Jurkat, Clone E6-1 (cell line): ENCODE results near the gene C1QTNF6.

Experiments used
- DNase-seq: peaks from one replicate; pipeline ENCODE4 v3.0.0-alpha.2; 2011; ENCODE audit warnings: low read depth, low spot score
- H3K4me3 ChIP-seq: 2 replicates; pipeline ENCODE4 v1.5.1; 2011; ENCODE audit warnings: mild to moderate bottlenecking, low read length, control low read depth, moderate library complexity

Gene C1QTNF6

DNA sequence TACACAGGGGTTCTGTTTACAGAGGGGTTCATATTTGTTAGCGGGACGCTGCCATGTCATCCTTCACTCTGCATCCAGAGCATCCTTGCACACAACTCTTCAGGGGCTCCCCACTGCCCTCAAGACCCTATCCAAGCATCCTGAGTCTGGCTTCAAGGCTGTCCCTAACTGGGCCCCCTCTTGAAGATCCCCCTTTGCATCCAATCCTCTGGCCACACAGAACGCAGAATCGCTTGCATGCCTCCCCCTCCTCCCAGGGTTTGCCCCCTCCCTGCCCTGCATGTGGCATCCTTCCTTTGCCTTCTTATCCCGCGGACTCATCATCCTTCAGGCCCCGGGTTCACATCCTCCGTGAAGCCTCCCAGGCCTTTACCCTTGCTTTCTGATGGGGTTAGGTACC is 18.6 kb downstream of the C1QTNF6 start:
- H3K4me3 ChIP-seq = no peak overlapping the region
- no peak for DNase-seq

DNA sequence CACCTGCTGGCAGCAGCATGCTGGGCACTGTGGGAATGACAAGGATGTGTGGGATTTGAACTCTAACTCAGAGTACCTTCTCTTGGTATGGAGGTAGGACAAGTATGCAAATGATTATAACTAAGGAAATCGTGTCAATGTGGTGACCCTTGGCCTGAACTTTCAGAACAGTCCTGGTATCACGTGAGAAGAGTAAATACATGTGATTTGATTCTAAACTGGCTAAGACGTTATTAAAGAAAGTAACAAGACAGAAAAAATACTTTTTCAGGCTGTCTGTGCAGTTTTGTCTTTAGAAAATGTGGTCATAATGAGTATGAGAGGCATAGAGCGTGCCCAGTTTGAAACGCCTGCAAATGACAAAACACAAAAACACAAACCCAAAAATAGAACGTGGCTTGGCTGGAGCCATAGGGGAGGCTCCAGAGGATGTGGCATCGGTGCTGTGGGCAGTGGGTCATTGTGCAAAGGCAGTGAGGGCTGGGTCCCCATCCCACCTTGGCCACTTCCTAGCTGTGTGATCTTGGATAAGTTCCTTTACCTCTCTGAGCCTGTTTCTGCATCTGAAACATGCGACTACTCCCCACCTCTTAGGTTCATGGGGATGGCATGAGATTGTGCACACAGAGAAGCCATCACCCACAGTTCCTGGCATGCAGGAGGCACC is 19.9 kb downstream of the C1QTNF6 start:
- DNase-seq = no peak
- H3K4me3 ChIP-seq = no peak overlapping the region

DNA sequence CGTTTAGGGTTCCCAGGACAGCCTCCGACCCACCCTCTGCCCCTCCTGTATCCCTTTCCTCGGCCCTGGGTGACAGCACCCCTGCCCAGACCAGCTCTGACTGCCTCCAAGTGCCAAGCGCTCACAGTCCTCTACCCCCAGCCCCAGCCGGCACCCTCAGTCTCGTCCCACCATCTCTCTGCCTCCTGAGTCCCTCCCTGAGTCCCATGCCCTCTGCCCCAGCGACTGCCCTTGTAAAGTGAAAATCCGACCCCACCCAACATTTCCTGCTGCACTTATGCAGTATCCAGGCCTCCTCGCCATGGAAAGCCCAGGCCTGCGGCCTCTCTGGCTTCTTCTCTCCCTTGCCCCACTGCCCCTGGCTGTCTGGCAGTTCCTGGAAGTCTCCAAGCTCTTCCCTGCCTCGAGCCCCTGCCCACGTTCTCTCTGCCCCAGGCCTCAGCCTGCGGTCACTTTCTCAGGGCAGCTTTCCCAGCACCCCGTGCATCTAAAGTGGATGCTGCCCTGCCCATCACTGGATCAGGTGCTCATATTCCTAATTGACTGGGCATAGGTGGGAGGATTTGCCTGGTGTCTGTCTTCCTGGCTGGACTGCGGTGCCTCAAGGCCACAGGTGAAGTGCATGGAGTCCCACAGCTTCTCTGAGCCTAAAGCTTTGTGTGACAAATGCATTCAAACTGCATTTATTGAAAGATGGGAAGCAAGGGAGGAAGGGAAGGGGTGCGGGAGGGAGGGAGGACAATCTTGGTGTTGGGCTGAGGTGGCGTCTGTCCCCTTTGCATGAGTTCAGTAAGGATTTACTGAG is 20.7 kb downstream of the C1QTNF6 start:
- H3K4me3 ChIP-seq = no peak overlapping the region
- DNase-seq = no peak

DNA sequence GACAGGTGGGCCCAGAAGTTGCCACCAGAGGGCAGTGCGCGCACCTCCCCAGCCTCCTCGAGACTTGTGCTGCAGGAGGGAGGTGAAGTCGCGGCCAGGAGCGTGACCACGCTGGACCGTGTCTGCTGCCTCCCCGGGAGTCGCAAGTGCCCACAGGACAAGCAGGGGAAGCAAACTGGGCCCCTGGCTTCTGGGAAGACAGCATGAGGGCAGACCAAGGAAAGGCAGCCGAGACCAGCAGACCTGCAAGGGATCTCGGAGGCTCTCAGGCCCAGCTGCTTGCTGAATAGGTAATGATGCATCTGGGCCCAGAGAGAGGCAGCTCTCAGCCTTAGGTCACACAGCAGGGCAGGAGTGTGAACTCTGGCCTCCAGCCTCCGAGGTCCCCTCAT is 21.4 kb downstream of the C1QTNF6 start:
- no peak overlapping the region for H3K4me3 ChIP-seq
- peak; percentile 51 for DNase-seq

DNA sequence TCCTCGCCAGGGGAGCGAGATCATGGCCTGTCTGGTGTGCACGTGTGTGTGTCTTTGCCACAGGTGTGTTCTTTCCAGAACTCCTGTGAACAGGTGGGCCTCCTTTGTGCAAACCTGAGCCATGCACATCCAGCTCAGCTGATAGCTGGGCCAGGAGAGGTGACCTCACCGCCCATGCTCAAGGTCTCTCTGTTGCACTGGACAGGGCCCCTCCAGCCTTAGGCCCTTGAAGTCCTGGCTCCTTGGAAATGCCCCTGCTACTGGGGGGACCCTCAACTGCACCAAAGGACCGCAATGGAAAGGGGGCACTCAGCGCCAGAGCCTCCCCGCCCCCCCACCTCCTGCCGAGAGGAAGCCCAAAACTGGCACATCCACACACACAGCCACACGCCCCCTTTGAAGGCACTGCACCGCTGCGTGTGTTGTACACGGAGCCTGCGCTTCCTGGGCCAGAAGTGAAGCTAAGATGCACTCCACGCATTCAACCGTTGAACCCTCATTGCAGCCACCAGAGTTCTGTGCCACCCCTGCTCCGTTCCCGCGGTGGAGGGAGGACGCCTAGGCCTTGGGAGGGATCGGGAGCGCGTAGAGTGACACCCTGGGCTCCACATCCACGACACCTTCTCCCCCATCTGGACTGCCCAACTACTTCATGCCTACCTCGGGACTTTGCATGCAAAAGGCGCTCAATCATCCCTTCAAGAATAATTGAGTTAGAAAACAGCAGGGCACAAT is 21.9 kb downstream of the C1QTNF6 start:
- H3K4me3 ChIP-seq = no peak overlapping the region
- no peak for DNase-seq

DNA sequence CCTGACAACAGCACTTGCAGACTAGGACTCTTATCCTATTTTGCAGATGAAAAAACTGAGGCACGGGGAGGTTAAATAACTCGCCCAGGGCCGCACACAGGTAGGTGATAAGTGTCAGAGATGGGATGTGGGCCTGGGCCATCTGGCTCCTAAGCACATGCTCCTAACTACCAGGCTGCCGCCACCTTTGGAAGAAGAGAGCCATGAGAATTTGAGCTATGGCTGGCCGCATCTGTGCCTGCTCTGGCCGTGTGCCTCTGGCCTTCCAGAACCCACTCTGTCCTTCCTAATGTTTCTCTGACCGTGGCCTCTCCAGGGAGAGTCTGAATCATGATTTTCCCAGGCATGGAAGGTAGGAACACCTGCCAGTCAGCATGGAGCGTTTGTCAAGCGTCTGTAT is 23.0 kb downstream of the C1QTNF6 start:
- no peak for DNase-seq
- H3K4me3 ChIP-seq = no peak overlapping the region

DNA sequence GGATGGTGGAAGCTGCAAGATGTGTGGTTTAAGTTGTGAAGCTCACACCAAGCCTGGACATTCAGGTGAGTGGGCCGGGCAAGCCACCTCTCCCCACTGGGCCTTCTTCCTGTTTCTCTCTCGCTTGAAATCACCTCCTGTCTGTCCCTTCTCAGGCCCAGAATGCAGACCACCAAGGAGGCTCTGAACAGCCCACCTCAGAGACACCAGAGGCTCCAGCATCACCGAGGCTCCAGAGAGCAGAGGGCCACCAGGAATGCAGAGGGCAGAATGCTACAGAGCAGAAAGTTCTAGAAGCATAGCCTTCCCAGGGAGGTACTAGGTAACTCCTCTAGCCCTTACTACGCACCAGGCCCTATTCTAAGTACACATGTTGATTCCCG is 23.6 kb downstream of the C1QTNF6 start:
- H3K4me3 ChIP-seq = no peak overlapping the region
- DNase-seq = no peak

DNA sequence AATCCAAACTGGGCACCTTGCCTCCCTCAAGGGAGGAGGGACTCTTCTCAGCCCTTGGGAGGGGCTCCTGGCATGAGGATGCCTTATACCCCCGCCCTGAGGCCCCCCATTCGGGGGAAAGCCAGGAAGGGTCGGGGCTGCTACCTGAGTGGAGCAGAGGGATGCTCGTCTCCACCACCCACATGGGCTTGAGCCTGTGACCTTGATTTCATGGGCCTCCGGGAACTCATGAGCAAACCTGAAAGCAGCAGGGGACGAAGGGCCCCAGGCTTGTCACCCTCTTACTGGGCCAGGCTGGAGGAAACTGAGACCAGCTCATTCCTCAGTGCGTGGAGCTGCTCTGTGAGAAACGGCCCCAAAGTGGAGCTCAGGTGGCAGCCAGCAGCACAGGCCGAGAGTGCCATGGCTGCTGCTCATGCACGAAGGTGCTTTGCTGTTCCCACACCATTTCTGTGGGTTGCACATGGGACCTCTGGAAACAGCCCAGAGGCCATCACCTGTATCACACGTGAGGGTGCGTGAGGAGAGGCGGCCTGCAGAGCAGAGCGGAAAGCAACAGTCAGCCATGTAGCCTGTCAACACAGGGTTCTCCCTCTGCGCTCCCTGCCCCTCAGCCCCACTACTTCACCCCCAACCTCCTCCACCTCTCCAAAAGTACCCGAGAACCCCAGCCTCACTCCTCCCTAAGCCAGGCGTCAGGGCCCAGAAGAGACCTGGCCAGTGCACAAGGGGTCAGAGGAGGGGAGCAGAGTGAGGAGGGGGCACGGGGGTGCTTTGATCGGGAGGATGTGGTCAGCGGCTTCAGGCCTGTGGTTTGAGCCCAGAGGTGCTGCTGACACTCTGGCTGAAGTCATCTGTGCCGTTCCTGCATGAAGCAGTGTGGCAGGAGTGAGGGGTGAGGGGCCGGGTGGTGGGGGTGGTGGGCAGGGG is 24.2 kb downstream of the C1QTNF6 start:
- no peak overlapping the region for H3K4me3 ChIP-seq
- no peak for DNase-seq

DNA sequence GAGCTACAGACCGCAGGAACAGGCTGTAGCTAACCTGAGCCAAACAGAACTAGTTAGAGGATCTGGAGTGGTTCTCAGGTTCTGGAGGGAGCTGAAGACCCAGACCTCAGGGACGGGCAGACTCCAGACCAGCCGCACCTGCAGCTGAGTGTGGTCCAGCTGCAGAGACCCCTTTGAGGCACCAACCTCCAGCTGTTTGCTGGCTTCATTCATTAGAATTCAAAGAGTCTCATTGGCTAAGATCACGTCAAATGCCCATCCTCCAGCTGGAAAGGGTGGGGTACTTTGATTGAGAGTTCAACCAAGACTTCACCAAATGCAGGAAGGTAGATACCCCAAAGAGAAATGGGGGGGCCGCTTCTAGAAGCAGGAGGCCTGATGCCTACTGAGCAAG is 25.0 kb downstream of the C1QTNF6 start:
- no peak for DNase-seq
- no peak overlapping the region for H3K4me3 ChIP-seq

DNA sequence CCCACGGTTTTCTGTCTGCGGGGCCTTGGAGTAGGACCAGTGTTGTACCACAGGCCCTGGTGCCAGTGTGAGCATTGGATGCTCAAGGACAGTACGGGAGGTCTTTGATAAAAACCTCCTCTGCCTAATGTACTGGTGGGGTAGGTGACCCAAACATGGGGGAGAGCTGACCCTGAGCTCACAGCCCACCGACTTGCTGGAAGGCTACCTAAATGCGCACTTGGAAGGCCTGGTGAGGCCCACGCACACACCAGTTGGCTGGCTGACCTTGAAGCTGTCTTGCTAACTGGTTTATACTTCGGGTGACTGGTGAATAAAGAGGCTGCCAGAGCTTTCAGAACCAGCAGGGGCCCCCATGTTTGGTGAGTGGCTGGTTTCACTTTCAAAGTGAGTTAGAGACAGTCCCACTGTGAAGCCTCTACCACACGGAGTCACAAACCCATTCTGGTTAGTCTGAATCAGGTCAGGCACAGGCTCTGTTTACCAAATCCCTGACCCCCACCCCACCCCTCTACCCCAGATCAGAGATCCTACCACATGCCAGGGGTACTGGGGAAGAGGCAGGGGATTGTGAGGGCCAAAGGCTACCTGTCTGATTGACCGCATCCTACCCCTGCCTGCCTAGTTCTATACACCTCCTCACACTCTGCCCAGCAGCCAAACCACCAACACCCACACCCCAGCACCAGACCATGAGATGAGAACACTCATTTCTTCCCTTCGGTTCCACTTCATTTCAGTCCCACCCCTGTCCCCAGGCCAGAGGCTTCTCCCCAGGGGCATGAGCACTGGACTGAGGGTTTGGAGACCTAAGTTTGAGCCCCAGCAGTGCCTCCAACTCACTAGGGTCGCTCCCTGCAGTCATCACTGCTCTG is 25.6 kb downstream of the C1QTNF6 start:
- H3K4me3 ChIP-seq = no peak overlapping the region
- DNase-seq = no peak

DNA sequence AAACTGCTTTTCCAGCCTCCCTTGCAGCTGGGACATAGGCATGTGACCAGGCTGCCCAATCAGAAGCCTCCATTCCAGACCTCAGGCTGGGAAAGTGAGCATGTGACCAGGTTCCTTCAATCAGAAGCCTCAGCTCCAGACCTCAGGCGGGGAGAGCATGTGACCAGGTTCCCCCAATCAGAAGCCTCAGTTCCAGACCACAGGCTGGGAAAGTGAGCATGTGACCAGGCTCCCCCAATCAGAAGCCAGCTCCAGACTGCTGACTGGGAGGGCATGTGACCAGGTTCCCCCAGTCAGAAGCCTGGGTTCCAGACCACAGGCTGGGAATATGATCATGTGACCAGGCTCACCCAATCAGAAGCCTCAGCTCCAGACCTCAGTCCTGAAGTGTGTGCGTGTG is 26.6 kb downstream of the C1QTNF6 start:
- DNase-seq = peak; percentile 19
- no peak overlapping the region for H3K4me3 ChIP-seq

DNA sequence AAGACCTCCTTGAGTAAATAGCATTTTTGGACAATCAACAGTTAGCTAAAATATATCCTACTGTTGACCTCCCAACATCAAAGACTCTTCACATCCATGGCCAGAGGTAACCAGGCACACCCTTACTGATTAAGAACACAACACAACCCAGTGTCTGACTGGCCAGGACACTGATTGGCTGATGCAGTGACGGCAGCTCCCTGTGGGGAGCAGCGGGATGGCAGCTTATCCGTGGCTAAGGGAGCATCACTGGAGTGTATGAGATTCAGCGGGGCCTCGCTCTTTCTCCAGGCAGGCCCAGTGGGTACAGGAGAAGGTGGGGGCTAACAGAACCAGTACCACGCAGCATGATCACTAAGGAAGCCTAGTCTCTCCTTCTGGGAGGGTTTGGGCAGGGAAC is 28.0 kb downstream of the C1QTNF6 start:
- H3K4me3 ChIP-seq = no peak overlapping the region

DNA sequence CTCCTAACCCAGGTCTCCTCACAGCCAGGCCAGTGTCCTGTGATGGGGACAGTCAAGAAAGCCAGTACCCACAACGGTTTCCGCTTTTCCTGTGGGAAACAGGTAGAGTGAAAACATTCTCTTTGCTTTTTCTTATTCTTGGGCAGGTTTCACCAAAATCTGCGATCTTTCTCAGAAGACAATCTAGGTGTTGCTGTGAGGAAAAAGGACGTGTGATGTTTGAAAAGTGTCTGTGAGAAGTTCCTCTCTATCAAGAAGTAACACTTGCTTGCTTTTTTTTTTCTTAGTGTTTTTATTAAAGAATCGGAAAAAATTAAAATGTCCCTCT is 29.1 kb downstream of the C1QTNF6 start:
- H3K4me3 ChIP-seq = no peak overlapping the region
- no peak for DNase-seq

More for the DNA sequence above, 28.0 kb downstream of the C1QTNF6 start:
- no peak for DNase-seq

DNA sequence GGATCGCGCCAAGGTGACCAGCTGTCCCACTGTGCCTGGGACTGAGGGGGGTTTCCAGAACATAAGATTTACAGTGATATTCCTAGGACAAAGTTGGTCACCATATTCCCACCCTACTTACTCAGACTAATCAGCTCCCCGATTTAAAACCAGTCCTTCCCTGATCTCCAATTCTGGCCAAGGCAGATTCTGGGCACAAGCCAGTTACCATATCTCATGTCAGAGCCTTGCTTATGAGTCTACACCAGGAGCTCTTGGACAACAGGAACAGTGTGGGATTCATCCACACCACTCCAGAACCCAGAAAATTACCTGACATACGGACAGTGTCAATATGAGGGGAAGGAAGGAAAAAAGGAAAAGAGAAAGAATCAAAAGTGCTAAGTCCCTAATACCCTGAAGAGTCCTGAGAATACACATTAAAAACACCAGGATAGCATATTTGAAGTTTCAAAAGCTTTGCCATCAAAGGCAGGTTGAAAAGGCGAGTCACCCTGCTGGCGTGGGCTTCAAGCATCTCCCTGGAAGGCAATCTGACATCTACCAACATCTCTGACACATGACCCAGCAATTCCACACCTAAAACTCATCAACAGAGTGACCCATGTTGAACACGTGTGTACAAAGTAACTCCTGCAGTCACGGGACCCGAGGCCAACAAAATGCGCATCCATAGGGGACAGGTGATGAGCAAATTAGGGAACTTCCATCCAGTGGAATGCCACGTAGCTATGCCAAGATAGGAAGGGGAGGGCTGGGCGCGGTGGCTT is 30.3 kb downstream of the C1QTNF6 start:
- DNase-seq = no peak
- no peak overlapping the region for H3K4me3 ChIP-seq

DNA sequence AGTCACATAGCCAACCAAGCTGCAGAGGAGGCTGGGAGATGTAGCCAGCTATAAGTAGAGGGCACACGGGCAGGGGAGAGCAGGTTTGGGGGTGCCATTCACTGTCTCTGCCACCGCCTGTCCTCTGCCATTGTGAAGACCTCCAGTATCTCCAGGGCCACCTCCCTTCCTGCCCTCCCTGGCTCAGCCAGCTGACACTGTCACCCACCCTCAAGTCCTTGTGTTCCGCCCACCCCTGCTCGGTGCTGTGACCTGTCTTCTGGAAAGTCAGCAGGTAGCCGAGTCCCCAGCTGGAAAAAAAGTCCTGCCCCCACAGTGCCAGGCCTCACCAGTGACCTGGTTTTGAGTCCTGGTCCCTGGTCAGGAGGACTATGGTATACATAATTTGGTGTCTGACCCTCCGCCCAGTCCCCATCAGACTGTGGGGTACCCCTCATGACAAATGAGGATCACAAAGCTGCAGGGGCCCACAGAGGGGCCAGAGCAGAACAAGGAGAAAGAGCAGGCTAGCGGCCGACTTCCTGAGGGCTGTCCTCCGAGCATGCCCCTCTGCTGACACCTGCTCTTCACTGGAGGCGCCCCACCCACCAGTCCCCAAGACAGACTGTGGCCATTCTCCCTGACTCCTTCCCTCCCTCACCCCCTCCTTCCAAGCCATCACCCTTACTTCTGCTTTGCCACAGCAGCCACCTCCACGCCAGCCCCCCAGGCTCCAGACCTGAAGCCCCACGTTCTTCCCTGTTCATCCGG is 31.2 kb downstream of the C1QTNF6 start:
- no peak for DNase-seq
- no peak overlapping the region for H3K4me3 ChIP-seq

DNA sequence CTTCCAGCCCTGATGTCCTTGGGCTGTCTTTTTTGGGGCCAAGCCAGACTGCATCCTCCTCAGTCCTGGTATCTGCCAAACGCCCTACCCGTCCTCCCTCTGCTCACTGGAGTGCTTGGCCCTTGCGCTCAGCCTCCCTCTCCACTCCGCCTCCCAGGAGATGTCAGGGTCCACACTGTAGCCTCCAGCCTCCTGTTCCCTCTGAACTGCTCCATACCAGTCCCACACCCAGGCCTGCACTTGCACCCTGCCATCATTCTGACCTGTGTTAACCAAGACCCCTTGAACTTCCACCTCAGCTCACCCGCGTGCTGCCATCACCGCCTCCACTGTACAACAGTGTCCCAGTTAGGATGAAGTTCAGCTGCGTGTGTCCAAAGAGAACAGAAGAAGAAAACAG is 32.1 kb downstream of the C1QTNF6 start:
- DNase-seq = no peak
- H3K4me3 ChIP-seq = no peak overlapping the region
